GM13976 (cell line): ENCODE data around the gene KIFC3.
A peak's percentile ranks its signal among the peaks of the same experiment; 100 is the strongest.

Experiments
- DNase-seq: peaks from one replicate; pipeline ENCODE4 v3.0.0; 2012; ENCODE audit warnings: low spot score
- in situ Hi-C: fragments of 300-500 bp; cut with MboI; formaldehyde crosslinking; loops from one replicate; pipeline ENCODE4 v1.12.0; 2022; ENCODE audit warnings: low sequenced_read_pairs, mixed read lengths, inconsistent platforms; ENCODE audit not compliant: unreplicated experiment
- TF ChIP-seq, protein P1 (sequence below): IDR thresholded peaks from 2 replicates; pipeline ENCODE4 v1.5.1; 2012; ENCODE audit warnings: borderline replicate concordance, mild to moderate bottlenecking; ENCODE audit not compliant: insufficient read depth; ENCODE audit errors: extremely low read depth, missing control alignments, control extremely low read depth

KIFC3 gene

GRCh38 chr16:57810197-57811031, 8.1 kb upstream of the KIFC3 start:
- in situ Hi-C loops = no loop called here

DNA sequence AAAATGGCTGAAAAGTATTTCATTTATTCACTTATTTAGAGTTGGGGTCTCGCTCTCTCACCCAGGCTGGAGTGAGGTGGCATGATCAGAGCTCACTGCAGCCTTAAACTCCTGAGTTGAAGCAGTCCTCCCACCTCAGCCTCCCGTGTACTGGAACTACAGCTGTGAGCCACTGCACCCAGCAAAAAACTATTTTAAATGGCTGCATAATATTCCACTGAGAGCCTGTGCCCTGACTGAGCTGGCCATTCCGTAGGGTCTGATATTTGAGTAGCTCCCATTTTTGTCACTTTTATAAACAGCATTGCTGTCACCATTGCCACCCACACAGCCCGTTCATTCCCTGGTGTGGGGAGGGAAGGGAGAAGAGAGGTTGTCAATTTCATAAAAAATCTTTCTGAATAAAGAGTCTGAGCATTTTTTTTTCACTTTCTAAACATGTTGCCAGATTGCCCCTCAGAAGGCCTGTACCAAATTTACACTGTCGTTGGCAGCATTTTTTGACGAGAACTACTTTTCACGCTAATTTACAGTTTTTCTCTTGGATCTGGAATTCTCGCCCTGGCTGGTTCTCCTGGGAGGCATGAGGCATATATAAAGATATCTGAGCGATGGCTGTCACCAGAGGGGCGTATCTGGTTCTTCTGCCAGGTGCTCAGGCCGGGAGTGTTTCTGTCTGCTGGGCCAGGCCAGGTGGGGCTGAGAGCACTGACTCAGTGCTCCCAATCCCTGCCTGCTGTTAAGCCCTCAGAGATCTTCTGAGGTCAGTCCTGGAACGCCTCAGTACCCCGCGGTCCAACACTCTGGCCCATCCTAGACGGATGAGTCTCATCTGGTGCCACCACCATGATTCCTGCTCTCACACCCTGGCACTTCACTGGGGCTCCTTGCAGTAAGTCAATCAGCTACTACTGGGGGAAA, 7.2 kb upstream of the KIFC3 start:
- DNase-seq = no peak
- TF ChIP-seq, protein P1, sequence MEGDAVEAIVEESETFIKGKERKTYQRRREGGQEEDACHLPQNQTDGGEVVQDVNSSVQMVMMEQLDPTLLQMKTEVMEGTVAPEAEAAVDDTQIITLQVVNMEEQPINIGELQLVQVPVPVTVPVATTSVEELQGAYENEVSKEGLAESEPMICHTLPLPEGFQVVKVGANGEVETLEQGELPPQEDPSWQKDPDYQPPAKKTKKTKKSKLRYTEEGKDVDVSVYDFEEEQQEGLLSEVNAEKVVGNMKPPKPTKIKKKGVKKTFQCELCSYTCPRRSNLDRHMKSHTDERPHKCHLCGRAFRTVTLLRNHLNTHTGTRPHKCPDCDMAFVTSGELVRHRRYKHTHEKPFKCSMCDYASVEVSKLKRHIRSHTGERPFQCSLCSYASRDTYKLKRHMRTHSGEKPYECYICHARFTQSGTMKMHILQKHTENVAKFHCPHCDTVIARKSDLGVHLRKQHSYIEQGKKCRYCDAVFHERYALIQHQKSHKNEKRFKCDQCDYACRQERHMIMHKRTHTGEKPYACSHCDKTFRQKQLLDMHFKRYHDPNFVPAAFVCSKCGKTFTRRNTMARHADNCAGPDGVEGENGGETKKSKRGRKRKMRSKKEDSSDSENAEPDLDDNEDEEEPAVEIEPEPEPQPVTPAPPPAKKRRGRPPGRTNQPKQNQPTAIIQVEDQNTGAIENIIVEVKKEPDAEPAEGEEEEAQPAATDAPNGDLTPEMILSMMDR = no peak
- in situ Hi-C loops = no loop called here

More at GRCh38 chr16:57810197-57811031, 8.1 kb upstream of the KIFC3 start:
- peak; percentile 90 for DNase-seq
- TF ChIP-seq, protein P1 = no peak

- in situ Hi-C loops = no loop called here
- DNase-seq = no peak
- TF ChIP-seq, protein P1 = no peak
Observed at GRCh38 chr16:57808589-57809228, 6.4 kb upstream of the KIFC3 start.

DNA sequence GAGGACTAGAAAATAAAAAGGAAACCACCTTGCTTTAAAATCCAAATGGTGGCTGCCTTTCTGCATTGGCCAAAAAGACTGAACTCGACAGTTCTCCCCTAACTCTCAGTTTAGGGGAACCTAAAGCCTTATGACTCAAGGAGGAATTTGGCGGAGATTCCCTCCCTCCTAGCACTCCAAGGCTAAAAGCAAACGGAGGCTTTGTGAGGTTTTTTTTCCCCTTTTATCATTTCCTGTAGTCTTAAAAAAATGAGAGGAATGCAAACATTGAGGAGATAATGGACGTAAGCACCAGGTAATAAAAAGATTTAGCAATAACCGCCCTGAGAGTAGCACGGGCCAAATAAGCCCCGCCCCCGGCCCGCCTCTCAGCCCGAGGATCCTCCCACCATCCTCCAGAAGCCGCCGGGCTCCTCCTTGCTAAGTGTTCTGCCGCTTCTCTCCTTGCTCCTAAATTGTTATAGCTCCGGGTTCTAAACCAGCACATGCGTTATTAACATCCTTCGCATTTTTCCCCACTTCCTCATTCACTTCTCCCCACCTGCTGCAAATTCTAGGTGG, 5.8 kb upstream of the KIFC3 start:
- peak; percentile 83 for DNase-seq
- in situ Hi-C loops = no loop called here
- TF ChIP-seq, protein P1 = no peak

- in situ Hi-C loops = no loop called here
- DNase-seq = no peak
- TF ChIP-seq, protein P1 = no peak
Observed at GRCh38 chr16:57807252-57807967, 5.1 kb upstream of the KIFC3 start.
